Anterior cingulate cortex (tissue), 58 donors: ENCODE results near the gene TEX10.
A peak's percentile ranks its signal among the peaks of the same experiment; 100 is the strongest.
"Not testable (repeated sequence)": the region's sequence is repeated elsewhere in the genome, so short reads cannot be mapped to it uniquely, and the experiment has no call there.

ENCODE experiments used
- DNase-seq, 58 donors: peaks; one replicate each; lab custom pipeline; 2025; lab: John Stamatoyannopoulos, UW

Gene TEX10

DNA sequence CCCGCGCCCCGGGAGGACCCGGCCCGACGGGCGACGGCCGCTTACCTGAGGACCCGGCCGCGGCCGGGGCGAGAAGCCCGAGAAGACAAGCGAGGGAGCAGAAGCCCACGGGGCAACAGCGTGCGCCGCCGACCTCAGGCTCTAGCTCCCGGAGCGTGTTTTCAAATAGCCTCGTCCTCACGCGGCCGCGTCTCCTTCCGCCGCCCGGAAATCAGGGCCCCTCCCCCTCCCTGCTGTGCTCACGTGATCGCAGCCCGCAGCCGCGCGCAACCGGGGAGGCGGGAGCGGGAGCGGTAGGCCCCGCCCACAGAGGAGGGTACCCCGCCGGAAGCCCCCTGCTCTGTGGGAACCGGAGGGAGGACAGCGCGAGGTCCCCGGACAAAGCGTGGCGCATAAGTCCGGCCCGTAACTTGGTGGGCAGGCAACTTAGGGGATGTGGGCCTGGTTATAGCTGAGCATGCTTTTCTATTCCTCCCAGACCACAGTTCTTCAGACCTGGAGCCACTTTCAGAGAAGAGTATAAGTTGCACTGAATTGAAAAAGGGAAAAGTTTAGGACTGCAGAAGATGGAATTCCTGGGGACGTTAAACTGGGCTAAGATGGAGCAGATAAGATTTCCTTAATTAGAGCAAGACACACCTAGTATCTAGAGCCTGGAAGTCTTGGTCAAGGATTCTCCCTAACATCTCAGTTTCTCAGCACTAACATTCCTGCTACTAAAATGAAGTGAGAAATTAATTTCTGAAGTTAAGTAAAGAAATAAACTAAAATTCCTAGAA, at the start of gene TEX10:
TEX10 (minus strand) TSS at position 216 of the 779 bp plus-strand sequence. CDS start 3,579 bp downstream, outside the sequence.
- peak in 57 of 58 donors; percentile 38 to 89 (median 79) for DNase-seq

DNA sequence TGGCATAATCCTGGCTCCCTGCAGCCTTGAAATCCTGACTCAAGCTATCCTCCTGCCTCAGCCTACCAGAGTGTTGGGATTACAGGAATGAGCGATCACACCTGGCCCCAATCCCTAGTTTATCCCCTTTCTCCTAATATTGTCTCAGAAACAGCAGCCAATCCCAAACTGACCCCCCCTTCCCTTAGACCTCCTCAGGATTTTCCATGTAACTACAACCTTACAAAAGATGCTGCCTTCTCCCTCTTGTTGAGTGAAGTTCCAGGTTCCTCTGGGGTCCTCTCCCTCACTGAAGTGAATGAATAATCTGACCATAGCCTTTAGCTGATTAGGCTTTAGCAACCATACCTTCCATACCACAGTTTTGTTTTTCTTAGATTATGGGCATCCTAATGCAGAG, 48.3 kb upstream of the TEX10 start:
- DNase-seq: no peak

DNA sequence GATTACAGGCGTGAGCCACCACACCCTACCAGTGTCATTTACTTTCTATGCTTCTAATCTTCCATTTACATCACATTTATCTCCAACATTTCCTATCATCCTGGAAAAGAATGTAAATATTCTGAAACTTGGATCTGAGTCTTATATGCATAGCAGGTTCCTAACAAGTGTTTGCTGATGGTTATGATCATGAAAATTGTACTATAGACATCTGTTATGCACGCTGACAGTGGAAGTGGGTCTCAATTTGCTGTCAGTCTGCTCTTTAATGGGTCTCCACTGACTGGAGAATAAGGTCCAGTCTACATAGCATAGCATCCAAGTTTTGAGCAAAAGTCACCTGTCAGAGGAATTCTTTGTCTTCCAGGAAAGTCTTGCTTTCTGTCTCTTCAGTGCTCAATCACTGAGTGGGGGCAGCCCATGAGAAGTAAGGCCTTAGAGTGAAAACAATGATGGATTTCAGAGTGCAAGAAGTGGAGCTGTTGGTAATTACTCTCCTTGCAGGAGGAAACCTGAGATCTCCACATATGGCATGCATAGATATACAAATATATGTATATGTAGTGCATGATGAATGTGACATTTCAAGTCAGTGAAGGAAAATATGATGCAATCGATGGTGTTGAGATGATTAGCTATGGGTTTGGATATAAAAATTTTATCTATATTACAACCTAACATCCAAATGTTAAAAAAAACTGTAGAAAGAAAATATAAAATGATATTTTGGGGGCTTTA, 45.0 kb upstream of the TEX10 start:
- DNase-seq: no peak

DNA sequence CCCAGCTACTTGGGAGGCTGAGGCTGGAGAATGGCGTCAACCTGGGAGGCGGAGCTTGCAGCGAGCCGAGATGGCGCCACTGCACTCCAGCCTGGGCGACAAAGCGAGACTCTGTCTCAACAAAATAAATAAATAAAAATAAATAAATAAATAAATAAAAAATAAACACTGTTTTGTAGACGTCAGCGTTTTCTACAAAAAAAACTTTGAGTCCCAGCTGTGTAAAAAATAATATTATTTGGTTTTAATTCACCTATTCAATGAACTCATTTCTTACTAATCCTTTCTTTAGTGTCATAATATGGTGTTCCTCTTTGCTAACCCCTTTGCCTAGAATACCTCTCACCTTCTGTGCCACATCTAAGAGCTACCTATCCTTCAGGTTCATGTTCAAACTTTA, 44.0 kb upstream of the TEX10 start:
- DNase-seq: no peak

DNA sequence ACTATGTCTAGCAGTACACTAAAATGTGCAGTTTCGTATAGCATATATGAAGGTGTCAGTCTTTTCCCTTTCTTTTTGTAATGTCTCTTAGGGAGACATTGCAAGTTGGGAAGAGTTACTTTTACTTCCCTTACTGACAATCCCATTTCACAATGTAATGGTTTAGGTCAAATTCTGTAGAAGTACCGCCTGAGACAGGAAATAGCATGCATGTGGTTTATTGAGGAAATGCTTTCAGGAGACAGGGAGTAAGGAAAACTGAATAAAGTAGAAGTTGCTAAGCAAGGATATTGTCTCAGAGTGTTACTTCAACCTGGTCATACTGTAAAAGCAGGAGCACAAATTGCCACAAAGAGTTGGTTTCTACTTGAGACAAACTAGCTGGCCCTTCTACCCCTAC, 42.1 kb upstream of the TEX10 start:
- DNase-seq: no peak

DNA sequence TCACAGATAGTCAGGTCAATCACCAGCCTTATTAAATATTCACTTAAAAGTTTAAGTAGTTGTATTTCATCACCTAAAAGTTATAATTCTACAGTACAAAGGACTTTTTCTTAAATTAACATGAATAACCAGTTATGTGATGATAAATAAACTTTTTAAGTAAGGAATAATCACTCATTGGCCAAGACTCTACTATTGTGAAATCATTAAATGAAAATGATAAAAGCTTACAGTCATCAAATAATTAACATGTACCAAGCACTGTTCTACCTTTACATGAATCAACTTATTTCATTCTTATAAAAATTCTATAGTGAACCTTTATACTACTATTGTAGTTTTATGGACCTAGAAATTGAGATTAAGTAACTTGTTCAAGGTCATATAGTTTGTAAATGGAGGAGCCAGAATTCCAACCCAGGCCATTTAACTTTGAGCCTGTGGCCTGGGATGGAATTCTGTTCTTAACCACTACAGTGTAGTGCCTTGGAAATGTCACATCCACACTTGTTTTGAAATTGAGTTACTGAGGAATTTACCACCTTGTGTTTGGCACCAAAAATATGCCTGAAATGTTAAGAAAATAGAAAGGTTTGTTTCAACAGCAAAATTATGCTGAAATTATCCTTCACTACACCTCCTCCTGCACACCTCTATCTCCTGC, 41.4 kb upstream of the TEX10 start:
- no peak for DNase-seq

DNA sequence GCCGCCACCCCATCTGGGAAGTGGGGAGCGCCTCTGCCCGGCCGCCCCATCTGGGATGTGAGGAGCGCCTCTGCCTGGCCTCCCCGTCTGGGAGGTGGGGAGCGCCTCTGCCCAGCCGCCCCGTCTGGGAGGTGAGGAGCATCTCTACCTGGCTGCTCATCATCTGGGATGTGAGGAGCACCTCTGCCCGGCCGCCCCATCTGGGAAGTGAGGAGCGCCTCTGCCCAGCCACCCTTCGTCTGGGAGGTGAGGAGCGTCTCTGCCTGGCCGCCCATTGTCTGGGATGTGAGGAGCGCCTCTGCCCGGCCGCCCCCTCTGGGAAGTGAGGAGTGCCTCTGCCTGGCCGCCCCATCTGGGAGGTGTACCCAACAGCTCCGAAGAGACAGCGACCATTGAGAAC, 40.2 kb upstream of the TEX10 start:
- DNase-seq: not testable (repeated sequence)

DNA sequence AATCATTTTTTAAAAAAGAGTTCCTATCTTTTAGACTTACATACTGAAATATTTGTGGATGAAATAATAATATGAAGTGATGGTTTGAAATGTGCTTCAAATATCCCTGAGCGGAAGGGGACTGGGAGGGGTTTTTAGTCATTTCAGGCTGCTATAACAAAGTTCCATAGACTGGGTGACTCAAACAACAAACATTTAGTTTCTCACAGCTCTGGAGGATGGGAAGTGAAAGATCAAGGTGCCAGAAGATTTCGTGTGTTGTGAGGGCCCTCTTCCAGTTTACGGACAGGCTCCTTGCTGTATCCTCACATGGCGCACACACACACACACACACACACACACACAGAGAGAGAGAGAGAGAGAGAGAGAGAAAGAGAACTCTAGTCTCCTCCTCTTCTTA, 27.1 kb upstream of the TEX10 start:
- DNase-seq: no peak

DNA sequence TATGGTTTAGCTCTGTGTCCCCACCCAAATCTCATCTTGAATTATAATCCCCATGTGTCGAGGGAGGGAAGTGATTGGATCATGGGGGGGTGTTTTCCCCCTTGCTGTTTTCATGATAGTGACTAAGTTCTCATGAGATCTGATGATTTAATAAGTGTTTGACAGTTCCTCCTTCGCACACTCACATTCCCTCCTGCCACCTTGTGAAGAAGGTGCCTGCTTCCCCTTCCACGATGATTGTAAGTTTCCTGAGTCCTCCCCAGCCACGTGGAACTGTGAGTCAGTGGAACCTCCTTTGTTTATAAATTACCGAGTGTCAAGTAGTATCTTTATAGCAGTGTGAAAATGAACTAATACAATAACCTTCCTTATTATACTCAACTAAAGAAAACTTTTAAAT, 24.3 kb upstream of the TEX10 start:
- DNase-seq: peak in 1 of 58 donors; percentile 12

DNA sequence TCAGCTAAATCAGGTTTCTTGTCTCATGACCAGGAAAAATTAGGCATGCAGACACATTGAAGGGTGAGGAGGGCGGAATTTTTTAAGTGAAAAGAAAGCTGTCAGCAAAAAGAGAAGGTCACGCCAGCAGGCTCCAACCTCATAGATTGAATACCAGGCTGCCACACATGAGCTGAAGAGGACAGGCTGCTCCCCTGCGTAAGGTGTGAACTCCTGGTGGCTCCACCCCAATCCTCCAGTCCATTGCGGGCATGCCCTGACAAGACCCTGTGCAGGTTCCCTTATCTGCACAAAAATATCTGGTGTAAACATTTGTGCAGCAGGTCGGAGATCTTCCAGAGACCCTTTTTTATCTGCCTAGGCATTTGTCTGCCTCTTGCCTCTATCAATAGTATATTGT, 22.9 kb upstream of the TEX10 start:
- DNase-seq: no peak

DNA sequence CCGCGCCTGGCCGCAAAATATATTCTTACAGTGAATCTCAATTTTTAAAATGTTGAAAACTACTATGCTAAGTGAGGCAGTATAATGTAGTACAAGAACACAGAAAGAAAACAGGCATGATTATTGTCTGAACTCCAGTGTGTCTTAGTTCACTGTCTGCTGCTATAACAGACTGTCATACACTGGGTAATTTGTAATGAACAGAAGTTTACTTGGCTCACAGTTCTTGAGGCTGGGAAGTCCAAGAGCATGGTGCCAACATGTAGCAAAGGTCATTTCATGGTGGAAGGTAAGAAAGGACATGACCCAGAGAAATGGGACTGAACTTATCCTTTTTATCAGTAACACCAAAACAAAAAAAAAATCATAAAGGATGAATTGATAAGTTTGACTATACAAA, 19.9 kb upstream of the TEX10 start:
- no peak for DNase-seq

DNA sequence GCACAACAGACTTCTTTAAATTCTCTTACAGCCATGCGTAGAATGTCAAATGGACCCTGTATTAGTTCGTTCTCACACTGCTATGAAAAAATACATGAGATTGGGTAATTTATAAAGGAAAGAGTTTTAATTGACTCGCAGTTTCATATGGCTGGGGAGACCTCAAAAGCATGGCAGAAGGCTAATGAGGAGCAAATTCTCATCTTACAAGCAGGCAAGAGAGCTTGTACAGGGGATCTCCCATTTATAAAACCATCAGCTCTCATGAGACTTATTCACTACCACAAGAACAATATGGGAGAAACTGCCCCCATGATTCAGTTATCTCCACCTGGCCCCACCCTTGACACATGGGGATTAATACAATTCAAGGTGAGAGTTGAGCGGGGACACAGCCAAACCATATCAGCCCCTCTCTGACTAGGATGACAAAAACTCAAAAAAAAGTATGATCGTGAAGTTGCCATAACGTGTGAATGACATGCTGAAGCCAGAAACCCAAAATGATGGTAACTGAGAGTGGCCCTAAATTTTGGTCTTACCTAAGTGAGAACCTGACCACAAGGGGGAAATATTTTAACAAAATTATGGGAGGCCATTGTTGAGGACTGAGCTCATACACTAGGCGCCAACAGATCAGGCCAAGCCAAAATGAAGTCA, 17.5 kb upstream of the TEX10 start:
- DNase-seq: no peak

DNA sequence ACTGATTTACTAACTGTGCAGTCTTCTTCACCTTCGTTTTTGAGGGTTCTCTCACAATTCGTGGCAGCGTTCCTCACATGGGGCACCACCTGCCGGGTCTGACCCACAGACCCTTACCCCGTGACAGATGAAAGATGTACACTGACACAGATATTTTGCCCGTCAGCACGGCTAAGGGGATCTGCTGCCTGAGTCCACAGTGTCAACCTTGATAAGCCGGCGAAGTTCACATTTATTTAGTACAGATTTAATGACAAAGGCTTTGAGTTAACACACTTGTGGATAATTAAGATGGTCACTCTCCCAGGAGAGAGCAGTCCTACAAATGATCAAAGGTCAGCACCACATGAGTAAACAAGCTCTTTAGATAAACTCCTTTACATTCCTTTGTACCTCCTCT, 15.9 kb upstream of the TEX10 start:
- no peak for DNase-seq

DNA sequence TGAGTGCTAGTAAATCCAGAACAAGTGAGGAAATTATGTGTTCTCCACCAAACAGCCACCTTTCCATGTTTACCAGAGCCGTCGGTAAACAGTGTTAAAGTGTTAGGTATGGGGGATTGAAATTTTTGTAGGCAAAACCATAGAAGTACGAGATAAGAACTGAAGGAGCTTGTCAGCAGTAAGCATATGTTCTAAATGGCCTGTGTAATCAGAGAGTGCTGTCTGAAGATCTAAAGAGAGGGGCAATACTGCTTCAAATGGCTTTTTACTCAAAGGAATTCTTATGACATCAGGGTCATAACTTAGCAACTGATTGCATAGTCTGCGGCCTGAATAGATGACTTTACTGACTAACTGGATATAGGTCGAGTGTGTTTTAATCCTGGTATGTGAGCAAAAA, 13.4 kb upstream of the TEX10 start:
- no peak for DNase-seq

DNA sequence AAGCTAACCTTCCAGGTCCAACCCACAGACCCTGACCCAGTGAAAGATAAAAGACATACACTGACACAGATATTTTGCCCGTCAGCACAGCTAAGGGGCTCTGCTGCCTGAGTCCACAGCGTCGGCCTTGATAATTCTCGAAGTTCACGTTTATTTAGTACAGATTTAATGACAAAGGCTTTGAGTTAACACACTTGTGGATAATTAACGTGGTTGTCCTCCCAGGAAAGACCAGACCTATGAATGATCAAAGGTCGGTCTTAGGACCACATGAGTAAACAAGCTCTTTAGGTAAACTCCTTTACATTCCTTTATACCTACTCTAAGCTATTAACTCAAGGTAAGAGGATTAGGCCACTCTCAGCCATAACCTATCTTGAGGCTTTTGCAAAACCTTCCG, 11.3 kb upstream of the TEX10 start:
- no peak for DNase-seq

DNA sequence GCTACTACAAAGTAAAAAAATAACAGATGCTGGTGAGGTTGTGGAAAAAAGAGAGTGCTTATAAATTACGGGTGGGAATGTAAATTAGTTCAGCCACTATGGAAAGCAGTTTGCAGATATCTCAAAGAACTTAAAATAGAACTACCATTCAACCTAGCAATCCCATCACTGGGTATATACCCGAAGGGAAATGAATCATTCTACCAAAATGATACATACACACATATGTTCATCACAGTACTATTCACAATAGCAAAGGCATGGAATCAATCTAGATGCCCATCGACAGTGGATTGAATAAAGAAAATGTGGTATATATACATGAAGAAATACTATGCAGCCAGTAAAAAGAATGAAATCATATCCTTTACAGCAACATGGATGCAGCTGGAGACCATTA, 6.3 kb upstream of the TEX10 start:
- DNase-seq: no peak

DNA sequence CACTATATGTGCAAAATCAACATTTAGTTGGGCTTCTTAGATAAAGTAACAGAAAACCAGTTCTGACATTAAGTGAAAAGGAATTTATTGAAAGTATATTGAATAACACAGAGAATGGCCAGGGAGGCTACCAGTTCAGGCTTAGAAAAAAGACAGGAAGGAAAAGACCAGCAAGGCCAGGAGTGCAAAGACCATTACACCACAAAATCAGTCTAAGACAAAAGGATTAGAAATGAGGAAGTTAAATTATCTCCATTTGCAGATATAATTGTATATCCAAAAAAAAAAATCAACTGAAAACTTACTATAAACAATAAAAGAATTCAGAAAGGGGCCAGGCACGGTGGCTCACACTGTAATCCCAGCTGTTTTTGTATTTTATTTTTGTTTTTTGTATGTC, 4.8 kb upstream of the TEX10 start:
- DNase-seq: no peak

DNA sequence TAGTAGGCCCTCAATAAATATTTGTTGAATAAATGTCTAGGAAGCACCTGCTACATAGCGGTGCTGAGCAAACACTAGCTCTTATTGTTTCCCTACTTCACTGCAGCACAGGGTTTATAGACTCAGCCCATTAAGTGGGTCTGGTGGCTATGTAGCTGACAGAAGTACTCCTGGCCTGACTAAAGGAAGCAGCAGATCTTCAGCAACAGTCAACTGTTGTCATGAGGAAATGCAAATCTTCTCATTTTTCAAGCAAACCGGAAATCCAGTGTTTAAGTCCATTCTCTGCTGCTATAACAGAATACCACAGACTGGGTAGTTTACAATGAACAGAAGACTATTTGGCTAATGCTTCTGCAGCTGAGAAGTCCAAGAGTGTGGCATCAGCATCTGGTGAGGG, 2.8 kb upstream of the TEX10 start:
- DNase-seq: no peak

DNA sequence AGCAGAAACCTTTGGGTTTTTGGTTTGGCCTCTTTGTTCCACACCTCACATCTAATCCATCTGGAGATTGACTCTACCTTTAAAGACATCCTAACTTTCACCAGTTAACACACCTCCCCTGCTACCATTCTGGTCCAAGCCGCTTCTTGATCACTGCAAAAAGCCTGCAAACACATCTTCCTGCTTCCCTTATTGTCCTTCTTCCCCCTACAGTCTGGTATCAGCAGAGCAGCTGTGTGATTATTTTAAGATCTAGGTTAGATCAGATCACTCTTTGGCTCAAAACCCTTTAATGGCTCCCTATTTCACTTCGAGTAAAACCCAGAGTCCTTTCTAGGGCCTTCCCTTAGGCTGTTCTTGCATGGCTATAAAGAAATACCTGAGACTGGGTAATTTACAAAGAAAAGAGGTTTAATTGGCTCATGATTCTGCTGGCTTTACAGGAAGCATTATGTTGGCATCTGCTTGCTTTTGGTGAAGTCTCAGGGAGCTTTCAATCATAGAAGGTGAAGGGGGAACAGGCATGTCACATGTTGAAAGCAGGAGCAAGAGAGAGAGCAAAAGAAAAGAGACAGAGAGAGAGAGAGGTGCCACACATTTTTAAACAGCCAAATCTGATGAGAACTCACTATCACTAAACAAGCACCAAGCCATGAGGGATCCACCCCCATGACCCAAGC, 1.5 kb upstream of the TEX10 start:
- DNase-seq: no peak

DNA sequence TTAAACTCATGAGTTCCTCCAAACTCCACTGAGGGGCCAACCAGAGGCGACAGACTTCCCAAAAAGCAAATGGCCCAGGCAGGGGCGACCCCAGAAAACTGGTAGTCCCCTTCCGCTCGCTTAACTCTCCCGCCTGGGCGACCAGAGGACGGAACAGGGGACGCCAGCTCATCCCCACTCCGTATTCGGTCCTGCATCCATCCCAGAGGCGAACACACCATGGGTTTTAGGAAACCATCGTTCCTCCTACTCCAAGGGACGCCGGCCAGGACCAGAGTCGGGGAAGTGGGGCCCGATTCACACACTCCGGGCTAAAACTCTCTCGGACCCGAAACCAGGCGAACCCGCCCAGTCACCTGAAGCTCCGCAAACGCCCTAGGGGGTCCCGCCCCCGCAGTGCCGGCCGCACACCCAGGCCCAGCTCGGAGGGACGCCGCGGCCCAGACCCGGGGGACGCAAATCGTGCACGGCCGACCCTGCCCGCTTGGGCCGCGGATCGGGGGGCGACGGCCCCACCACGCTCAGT, 478 bp downstream of the TEX10 start:
- peak in 40 of 58 donors; percentile 4 to 66 (median 37) for DNase-seq
